Ecto neural progenitor cell (in vitro differentiated cells): Measurements from ENCODE around the gene MYMK.

Source experiments
- DNase-seq: peaks from one replicate; pipeline ENCODE4 v3.0.0-alpha.2; 2018; ENCODE audit warnings: low spot score

MYMK gene

GRCh38 chr9:133505186-133505830 is 19.5 kb downstream of the MYMK start:
- no peak for DNase-seq

DNA sequence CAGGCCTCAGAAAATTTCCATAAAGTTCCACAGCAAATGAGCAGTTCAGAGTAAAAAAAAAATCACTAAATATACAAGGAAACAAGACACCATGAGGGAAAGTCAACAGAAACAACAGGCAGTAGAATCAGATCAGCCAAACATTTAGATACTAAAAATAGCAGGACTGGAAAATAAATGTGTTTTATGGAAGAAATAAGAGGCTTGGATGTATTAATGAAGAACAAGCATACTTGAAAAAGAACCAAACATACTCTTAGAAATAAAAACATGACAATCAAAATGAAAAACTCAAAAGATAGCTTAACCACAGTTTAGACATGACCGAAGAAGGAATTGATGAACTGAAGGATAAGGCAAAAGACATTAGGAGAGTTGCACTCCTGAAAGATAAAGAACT is 22.6 kb downstream of the MYMK start:
- no peak for DNase-seq

DNA sequence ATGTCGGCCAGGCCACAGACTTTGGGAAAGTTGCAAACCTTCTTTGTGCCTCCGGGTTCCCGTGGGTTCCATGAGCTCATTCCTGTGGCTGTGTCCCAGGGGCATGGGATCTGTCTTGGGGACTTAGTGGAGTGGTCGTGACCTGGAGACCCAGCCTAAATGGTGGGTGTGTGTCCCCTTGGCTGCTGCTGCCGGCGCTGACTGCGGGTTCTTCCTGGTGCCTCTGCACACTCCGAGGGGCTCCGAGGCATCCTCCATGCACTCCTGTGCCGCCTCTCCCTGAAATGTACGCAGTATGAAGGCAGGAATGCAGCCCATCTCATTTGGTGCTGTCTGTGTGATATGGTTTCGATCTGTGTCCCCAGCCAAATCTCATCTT is 24.9 kb downstream of the MYMK start:
- no peak for DNase-seq

DNA sequence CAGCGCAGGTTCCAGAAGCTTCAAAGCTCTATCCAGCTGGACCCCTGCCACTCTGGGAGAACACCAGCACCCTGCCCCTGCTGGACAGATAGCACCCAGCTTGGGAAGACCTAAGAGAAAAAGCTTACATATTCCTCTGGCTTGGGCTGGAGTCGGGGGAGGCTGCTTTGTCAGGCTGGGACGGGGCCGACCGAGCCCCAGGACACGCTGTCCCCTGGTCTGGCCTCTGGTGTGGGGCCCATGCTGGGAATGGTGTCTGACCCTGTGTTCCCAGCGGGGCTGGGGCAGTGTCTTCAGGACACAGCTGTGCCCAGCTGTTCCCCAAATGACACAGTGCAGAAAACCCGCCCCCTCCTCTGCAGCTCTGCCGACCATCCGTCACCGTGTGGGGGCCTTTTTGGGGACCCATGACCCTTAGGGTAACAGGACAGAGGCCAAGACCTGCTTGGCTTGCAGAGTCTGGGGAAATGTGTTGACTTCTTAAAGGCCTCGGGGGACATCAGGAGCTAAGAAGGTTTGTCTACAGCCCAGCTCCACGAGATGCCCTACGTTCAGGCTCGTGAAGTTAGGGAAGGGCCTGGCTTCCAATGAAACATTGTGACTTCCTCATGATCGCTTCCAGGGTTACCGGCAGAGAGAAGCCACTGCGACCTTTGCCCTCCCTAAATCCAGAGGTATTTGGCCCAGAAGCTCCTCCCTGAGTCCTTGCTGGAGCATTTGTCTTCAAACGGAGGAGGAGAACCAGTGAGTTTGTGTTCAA is 25.4 kb downstream of the MYMK start:
- no peak for DNase-seq

DNA sequence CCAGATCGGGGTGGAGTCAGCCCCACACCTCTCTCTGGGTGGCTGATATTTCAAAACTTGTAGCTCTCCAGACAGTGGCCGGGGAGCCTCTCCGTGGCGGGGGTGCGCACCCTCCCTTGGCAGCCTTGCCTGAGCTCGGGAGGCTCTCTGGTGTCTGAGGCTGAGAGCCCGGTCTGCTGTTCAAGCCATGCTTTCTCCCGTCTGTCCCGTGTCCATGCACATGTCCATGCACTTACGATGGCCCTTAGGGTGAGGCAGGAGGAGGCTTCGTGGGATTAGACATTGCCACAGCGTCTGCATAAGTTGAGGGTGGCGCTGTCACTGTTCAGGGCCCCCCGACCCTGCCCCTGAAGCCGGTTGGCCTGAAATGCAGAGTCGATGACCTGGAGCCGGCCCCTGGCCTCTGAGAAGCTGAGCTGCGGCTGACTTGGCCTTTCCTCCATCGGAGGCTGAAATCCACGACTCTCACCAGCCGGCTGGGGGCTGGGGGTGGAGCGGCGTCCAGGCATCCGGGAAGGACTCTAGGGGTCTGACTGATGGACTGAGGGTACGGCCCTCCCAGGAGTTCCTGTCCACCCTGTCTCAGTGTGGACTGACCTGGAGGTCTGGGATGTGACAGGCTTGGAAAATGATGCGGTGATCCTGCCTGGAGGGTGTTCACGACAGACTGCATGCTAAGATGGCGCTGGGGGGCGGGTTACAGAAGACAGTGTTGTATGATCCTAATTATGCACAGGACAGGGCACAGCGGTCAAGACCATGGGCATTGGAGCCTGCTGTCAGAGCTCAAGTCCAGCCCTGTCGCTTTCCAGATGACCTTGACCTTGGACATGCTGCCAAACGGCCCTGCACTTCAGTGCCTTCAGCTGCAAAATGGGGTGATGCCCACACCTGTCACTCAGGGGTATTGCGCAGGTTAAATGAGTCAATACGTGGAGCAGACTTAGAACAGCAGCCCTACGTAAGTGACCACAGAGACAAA is 27.6 kb downstream of the MYMK start:
- DNase-seq, result no peak

DNA sequence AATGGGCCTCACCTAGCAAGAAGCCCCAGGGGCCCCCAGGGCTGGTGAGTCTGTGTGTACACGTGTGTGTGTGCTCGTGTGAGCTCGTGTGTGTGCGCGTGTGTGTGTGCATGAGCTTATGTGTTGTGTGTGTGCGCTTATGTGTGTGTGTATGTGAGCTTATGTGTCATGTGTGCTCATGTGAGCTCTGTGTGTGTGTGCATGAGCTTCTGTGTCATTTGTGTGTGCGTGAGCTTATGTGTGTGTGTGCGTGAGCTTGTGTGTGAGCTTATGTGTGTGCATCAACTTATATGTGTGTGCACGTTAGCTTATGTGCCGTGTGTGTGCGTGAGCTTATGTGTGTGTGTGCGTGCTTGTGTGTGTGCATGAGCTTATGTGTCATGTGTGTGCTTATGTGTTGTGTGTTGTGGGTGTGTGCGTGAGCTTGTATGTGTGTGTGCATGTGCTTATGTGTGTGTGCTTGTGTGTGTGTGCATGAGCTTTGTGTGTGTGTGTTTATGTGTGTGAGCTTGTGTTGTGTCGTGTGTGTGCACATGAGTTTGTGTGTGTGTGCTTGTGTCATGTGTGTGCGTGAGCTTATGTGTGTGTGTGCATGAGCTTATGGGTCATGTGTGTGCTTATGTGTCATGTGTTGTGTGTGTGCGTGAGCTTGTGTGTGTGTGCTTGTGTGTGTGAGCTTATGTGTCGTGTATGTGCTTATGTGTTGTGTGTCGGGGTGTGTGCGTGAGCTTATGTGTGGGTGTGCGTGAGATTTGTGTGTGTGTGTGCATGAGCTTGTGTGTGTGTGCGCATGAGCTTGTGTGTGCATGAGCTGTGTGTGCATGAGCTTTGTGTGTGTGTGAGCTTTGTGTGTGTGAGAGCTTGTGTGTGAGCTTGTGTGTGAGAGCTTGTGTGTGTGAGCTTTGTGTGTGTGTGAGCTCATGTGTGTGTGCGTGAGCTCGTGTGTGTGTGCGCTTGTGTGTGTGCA is 29.1 kb downstream of the MYMK start:
- no peak for DNase-seq

DNA sequence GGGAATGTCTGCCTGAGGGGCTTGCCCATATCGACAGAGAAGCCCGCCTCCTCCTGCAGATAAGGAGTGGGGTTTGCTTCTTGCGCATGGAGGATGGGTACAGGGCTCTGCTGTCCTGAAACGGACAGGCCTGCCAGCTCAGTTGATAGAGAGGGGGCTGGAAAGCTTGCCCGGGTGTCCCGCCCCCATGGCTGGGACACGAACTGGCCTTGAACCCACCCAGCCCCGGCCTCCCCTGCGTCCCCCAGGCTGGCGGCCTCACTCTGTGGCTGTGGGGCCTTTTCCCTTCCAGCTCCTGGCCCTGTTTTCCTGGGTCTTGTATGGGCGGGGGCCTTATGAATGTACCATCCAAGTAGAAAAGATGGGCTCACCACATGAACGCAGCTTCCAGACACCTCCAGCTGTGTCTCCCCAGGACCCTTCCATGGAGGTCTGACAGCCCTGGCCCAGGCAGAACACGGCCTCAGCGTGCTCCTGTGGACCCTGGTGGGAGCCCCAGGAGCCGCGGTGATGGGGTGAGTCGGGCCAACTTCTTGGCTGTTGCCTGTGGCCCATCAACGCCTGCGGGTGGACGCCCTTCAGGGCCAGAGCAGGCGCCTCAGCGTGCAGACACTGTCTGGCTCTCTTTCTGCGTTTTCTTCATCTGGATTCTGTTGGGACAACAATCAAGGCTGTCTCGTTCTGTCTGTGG is 30.0 kb downstream of the MYMK start:
- DNase-seq, result no peak

GRCh38 chr9:133493845-133494540 is 30.8 kb downstream of the MYMK start:
- no peak for DNase-seq

DNA sequence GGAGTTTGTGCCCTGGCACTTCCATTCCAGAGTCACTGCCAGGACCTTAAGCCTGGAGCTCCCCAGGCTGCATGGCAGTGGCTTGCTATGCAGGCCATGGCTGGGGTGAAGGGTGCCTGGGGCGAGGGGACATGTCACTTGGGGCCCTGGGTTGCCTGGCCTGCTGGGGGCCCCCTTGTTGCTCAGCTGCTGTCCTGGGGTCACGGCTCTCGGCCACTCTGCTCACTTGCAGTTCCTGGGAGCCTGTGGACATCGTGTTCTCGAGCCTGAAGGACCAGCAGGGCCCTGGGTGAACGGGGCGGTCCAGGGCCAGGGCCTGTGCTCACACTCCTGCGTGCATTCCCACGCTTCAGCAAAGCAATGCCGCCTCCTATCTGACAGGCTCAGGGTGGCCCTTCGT is 31.3 kb downstream of the MYMK start:
- DNase-seq, result no peak

DNA sequence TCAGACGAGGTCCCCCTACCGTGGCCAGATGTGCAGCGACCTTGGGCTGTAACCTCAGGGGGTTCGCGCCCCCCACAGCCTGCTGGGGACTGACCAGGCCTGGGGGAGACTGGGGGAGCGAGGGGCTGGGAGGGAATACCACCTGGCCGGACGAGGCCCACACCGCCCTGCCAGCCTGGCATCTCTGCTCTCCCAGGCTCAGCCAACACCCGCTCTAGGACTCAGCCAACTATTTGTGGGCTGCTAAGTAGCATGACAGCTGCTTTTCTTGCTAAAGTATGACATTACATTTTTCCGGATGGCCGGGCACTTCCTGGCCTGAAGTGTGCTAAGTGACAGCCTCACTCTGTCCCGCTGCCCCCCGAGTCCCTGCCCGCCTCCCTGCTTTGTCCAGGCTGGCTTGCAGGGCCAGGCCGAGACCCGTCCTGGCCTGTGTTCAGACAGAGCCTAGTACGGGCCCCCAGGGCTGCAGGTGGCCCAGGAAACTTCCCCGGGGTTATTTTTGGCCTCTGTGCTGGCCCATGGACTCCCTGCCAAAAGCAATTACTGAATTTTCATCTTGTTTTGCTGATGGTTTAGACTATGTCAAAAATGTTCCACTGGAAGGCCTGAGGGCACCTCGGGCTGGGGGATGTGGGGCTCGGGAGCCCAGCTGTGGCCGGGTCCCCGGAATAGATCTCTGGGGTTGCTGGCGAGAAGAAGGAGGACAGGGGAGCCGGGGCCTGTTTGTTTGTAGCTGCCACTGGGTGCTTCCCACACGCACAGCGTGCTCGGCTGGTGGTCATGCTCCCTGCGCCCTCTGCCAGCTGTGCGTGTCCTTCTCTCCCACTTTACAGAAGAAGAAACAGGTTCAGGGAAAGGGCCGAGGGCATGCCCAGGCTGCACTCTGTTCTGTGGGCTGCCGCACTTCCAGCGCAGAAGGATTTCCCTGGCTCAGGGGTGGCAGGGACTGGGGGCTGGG is 32.4 kb downstream of the MYMK start:
- DNase-seq, result no peak

GRCh38 chr9:133491656-133491925 is 33.2 kb downstream of the MYMK start:
- no peak for DNase-seq

DNA sequence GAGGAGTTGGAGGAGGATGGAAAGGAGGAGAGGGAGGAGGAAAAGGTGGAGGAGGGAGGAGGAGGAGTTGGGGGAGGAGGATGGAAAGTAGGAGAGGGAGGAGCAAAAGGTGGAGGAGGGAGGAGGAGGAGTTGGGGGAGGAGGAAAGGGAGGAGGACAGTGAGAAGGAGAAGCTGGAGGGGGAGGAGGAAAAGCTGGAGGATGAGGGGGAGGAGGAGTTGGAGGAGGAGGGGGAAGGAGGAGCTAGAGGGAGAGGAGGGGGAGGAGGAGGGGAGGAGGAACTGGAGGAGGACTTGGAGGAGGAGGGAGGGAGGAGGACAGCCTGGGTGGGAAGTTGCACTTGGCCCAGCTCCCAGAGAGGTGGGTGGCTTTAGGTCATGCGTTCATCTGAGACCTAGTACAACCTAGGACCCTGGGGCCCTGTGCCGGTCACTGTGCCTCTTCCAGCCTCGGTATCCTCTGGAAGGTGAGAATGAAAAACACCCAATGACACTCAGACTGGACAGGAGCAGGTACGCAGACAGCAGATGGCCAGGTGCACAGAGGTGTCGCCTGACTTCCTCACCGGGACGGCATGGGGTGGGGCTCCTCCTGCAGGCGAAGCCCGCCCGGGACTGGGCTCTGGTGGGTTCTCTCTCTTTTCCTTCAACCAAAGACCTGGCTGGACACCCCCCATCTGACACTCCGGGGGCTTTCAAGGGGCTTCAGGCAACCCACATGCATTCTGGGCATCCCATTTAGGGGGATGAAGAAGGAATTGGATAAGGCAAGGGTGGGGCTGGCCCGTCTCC is 33.7 kb downstream of the MYMK start:
- no peak for DNase-seq

DNA sequence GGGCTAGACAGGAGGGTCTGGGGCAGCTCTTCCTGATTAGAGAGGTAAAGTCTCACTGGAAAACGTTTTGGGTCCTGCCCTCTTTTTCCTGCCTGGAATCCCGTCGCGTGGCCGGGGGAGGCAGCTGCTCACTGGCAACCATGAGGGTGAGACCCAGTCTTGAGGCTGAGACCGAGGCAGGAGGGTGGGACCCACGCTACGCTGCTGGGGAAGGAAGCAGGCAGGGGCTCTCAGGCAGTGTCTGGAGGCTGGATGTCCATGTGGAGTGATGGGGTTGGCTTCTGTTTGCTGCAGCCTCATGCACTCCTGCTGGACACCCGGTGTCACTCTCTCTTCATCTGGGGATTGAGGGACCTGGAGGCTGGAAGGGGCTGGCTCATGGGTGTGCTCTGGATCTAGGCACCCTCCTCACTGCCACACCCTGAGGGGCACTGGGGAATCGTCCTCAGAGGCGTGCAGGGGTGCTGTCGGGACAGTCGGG is 34.5 kb downstream of the MYMK start:
- DNase-seq, result no peak

GRCh38 chr9:133489253-133490190 is 35.2 kb downstream of the MYMK start:
- DNase-seq, result no peak

- DNase-seq, result no peak
These were observed 36.0 kb downstream of the MYMK start for GRCh38 chr9:133488686-133489252.

- no peak for DNase-seq
These were observed 37.4 kb downstream of the MYMK start for GRCh38 chr9:133487331-133487725.
